Panc1 (cell line): ENCODE measurements around the gene MEIOC. TPM values are rescaled to one million over a fixed set of nuclear protein-coding genes. Genes with fewer than 3 reads are reported as not detected.

Experiments
- ATAC-seq: fragments of 200-7000 bp; cut with Tn5 transposase; 2 replicates; pipeline ENCODE4 v1.9.1; 2020; ENCODE audit warnings: mild to moderate bottlenecking, moderate library complexity
- BruUV-seq: library from RNA; stranded (reverse); fragments of 400-500 nt; replicated peaks from 2 replicates; lab custom pipeline; 2021; lab: Mats Ljungman, UMichigan
- CTCF ChIA-PET: fragments of 300-600 bp; sonication (Branson Sonifier 250); formaldehyde crosslinking; loops from one replicate; lab custom pipeline; 2022; ENCODE audit warnings: antibody characterized with exemption; lab: Charles Lee
- POLR2A ChIA-PET: fragments of 300-600 bp; sonication (Branson Sonifier 250); formaldehyde crosslinking; loops from one replicate; lab custom pipeline; 2022; ENCODE audit warnings: antibody characterized with exemption; lab: Charles Lee
- DNase-seq: peaks from one replicate; pipeline ENCODE4 v3.0.0-alpha.2; 2010; ENCODE audit warnings: low read depth, low spot score
- H3K27ac ChIP-seq: 2 replicates; pipeline ENCODE4 v1.5.1; 2011; ENCODE audit warnings: mild to moderate bottlenecking, low read length, inconsistent platforms
- H3K27me3 ChIP-seq: fragments of 200-500 bp; sonication (Bioruptor generic); 2 replicates; pipeline ENCODE4 v1.6.0; 2014; ENCODE audit warnings: low read length, inconsistent platforms; ENCODE audit not compliant: control insufficient read depth, insufficient read depth
- H3K36me3 ChIP-seq: fragments of 200-500 bp; sonication (Bioruptor generic); 2 replicates; pipeline ENCODE4 v1.5.1; 2014; ENCODE audit warnings: inconsistent platforms, mild to moderate bottlenecking, low read length, moderate library complexity; ENCODE audit not compliant: control insufficient read depth, insufficient read depth
- H3K4me1 ChIP-seq: 2 replicates; pipeline ENCODE4 v1.5.1; 2011; ENCODE audit warnings: inconsistent platforms, mild to moderate bottlenecking, low read length, moderate library complexity; ENCODE audit not compliant: control insufficient read depth, insufficient read depth
- H3K4me3 ChIP-seq, 2 experiments: 2 replicates each; pipeline ENCODE4 v1.5.1; 2011 to 2012; ENCODE audit warnings: low read depth in 2 of 2, low read length in 2 of 2, mild to moderate bottlenecking in 2 of 2, inconsistent platforms in 1 of 2, moderate library complexity in 1 of 2
- H3K9me3 ChIP-seq: fragments of 200-500 bp; sonication (Bioruptor generic); 2 replicates; pipeline ENCODE4 v1.5.1; 2014; ENCODE audit warnings: low read depth, mild to moderate bottlenecking, inconsistent platforms, low read length, moderate library complexity; ENCODE audit not compliant: control insufficient read depth, insufficient read depth
- POLR2AphosphoS5 ChIP-seq: IDR thresholded peaks from 2 replicates; pipeline ENCODE4 v1.6.1; 2012; ENCODE audit warnings: mild to moderate bottlenecking, low read depth, low read length, moderate library complexity
- SIN3A ChIP-seq: IDR thresholded peaks from 2 replicates; pipeline ENCODE4 v1.6.1; 2012; ENCODE audit warnings: low read depth, mild to moderate bottlenecking, low read length, moderate library complexity, borderline replicate concordance; ENCODE audit not compliant: insufficient read depth
- TCF7L2 ChIP-seq: IDR thresholded peaks from 2 replicates; pipeline ENCODE4 v1.6.1; 2011; ENCODE audit warnings: mild to moderate bottlenecking, low read depth, low read length, inconsistent platforms
- in situ Hi-C: cut with HindIII; loops from 2 replicates; pipeline ENCODE4 v1.10.0; 2016; ENCODE audit warnings: low sequenced_read_pairs, low pct_unique_long_range_greater_than_20kb
- intact Hi-C: fragments of 100-400 bp; cut with micrococcal nuclease; formaldehyde crosslinking; loops from one replicate; pipeline ENCODE4 v1.10.0; 2022; ENCODE audit not compliant: unreplicated experiment
- total RNA-seq: library from RNA; stranded (reverse); gene quantifications from one replicate; pipeline ENCODE4 v1.2.1, GENCODE V29; 2021; ENCODE audit not compliant: unreplicated experiment
- TF ChIP-seq, protein P1 (sequence below): fragments of 450-650 bp; IDR thresholded peaks from 2 replicates; pipeline ENCODE4 v1.5.1; 2017; ENCODE audit warnings: mild to moderate bottlenecking
- TF ChIP-seq, protein P2 (sequence below), 2 experiments: IDR thresholded peaks; 2 replicates each; pipeline ENCODE4 v1.6.1; 2011 to 2012; ENCODE audit warnings: low read depth in 2 of 2, control low read depth in 1 of 2, low read length in 1 of 2, mild to moderate bottlenecking in 1 of 2, moderate library complexity in 1 of 2; ENCODE audit not compliant: insufficient read depth in 1 of 2

The MEIOC gene
- total RNA-seq, 1 experiment from 2014 or later = 0.82 TPM

DNA sequence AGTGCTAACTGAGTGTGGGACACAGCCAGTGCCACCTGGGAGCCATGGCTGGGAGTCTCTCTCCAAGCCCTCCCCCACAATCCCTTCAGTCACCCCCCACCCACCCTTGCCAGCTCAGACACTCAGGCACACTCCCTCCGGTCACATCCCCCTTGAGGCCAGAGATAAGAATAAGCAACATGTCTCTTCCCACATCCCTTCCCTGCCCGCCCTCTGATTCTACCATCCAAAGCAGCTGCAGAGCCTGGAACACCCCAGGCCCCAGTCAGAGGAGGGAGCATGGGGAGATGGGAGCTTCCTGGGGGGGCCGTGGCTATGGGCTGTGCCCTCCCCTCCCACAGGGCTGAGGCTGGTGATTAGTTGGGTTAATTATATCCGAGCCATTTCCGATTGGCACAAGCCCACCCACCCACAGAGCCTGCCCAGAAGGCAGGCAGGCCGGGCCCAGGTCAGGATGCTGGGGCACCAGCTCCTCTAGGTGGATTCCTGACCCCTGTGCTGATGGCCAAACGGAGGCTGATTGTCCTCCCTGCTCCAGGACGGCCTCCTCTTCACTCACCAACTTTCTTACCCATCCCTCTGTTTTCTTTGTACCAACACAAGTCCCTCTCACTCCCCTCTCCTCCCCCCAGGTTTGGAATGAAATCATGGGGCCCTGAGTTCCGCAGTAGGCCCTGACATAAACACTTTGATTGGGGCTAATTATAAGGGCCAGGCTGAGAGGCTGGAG, 28.6 kb upstream of the MEIOC start:
- ChIA-PET POLR2A (no interaction called here), CTCF (no interaction called here)
- in situ Hi-C loops = no loop called here
- Histone ChIP-seq H3K4me3 (no peak overlapping the region), H3K4me1 (no peaks in the 10 kb centered on the region), H3K36me3 (no peaks in the 10 kb centered on the region), H3K27me3 (no peaks in the 10 kb centered on the region), H3K9me3 (no peaks in the 10 kb centered on the region), H3K27ac (no peak overlapping the region)
- intact Hi-C loops = no loop called here
- no peak for TF ChIP-seq SIN3A
- TF ChIP-seq, protein P1, sequence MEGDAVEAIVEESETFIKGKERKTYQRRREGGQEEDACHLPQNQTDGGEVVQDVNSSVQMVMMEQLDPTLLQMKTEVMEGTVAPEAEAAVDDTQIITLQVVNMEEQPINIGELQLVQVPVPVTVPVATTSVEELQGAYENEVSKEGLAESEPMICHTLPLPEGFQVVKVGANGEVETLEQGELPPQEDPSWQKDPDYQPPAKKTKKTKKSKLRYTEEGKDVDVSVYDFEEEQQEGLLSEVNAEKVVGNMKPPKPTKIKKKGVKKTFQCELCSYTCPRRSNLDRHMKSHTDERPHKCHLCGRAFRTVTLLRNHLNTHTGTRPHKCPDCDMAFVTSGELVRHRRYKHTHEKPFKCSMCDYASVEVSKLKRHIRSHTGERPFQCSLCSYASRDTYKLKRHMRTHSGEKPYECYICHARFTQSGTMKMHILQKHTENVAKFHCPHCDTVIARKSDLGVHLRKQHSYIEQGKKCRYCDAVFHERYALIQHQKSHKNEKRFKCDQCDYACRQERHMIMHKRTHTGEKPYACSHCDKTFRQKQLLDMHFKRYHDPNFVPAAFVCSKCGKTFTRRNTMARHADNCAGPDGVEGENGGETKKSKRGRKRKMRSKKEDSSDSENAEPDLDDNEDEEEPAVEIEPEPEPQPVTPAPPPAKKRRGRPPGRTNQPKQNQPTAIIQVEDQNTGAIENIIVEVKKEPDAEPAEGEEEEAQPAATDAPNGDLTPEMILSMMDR = no peak
- TF ChIP-seq TCF7L2 = no peak
- TF ChIP-seq, protein P2, sequence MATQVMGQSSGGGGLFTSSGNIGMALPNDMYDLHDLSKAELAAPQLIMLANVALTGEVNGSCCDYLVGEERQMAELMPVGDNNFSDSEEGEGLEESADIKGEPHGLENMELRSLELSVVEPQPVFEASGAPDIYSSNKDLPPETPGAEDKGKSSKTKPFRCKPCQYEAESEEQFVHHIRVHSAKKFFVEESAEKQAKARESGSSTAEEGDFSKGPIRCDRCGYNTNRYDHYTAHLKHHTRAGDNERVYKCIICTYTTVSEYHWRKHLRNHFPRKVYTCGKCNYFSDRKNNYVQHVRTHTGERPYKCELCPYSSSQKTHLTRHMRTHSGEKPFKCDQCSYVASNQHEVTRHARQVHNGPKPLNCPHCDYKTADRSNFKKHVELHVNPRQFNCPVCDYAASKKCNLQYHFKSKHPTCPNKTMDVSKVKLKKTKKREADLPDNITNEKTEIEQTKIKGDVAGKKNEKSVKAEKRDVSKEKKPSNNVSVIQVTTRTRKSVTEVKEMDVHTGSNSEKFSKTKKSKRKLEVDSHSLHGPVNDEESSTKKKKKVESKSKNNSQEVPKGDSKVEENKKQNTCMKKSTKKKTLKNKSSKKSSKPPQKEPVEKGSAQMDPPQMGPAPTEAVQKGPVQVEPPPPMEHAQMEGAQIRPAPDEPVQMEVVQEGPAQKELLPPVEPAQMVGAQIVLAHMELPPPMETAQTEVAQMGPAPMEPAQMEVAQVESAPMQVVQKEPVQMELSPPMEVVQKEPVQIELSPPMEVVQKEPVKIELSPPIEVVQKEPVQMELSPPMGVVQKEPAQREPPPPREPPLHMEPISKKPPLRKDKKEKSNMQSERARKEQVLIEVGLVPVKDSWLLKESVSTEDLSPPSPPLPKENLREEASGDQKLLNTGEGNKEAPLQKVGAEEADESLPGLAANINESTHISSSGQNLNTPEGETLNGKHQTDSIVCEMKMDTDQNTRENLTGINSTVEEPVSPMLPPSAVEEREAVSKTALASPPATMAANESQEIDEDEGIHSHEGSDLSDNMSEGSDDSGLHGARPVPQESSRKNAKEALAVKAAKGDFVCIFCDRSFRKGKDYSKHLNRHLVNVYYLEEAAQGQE (IDR thresholded peaks at IDR 0.05; ENCODE audit: insufficient read depth in 1 of 2, low read depth in 2 of 2, low read length in 1 of 2) = no peak
- TF ChIP-seq POLR2AphosphoS5 = no peak
- no peak for ATAC-seq
- no peak for DNase-seq
- no TSS peak for BruUV-seq

DNA sequence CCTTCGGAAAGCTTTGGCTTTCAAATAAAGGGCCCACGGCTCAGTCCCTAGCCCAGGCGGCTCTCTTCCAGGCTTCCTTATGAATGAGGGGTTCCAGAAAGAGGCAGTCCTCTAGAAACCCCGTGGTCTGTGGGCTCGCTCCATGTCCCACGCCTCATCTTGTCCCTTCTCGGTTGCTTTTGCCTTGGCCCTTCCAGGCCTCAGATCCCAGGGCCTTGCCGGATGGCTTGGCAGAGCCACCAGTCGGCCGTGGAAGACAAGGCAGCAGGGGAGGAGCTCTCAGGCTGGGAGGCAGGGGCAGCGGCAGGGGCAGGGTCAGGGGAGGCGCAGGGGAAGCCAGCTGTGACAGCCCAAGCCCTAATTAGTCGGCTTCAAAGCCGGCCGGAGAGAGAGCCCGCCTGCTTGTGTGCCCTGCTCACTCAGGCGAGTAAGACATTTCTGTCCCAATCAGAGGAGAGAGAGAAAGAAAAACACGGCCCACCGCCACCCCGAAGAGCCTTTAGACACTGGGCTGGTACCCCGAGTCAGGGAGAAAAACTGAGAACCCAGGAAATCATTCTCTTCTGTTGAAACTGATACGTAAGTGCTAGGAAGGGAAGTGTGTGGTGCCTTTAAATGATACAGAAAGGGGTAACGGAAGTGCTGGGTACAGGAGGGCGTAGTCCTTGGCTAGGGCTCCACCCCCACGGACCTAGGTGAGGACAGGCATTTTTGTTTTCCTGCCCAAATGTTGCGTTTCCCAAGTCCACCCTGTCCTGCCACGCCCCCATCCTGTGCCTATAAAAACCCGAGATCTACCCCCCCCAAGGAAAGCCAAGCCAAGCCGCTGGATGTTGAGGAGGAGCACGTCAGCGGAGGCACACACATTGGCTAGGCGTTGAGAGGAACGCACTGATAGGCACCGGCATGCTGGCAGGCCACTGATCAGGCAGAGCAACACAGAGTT, 27.8 kb upstream of the MEIOC start:
- H3K4me1 ChIP-seq = no peaks in the 10 kb centered on the region
- H3K9me3 ChIP-seq = no peaks in the 10 kb centered on the region
- in situ Hi-C loops (no loop called here), intact Hi-C loops (no loop called here)
- no peak overlapping the region for H3K4me3 ChIP-seq
- H3K27me3 ChIP-seq = no peaks in the 10 kb centered on the region
- no peak for DNase-seq
- CTCF ChIA-PET = interaction anchor here (0.5 kb wide), 1 partner anchor 183 kb away, joined by 4 read pairs; no protein-coding TSS in a partner anchor
- ATAC-seq = no peak
- no TSS peak for BruUV-seq
- no peaks in the 10 kb centered on the region for H3K36me3 ChIP-seq
- no peak overlapping the region for H3K27ac ChIP-seq
- TF ChIP-seq, protein P2 (IDR thresholded peaks at IDR 0.05; ENCODE audit: insufficient read depth in 1 of 2, low read depth in 2 of 2, low read length in 1 of 2) = no peak
- TF ChIP-seq POLR2AphosphoS5 (no peak), TCF7L2 (no peak), SIN3A (no peak)
- TF ChIP-seq, protein P1 = no peak
- POLR2A ChIA-PET = no interaction called here
